ENCODE results near the gene ASPHD1. TPM values are rescaled to one million over a fixed set of nuclear protein-coding genes. Genes with fewer than 3 reads are reported as not detected.

The ASPHD1 gene
- total and polyA plus RNA-seq, 2 of the 4 experiments (the other 2 are of a cell fraction) = 4.1 to 14.5 TPM

DNA sequence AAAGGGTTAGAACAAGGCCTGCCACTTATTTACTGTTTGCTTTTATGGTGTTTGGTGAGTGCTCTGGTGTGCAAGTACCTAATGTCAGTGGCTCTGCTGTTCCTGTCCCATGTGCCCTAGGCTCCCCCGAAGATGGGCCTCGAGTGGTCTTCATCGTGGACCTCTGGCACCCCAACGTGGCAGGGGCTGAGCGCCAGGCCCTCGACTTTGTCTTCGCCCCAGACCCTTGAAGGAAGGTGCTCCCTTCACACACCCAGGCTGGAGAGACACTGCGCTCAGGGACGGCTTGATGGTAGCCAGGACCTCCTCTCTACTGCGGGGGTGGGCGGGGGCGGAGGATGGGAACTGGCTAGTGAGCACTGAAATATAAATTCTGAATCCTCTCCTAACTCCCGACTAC, 5.4 kb downstream of the ASPHD1 start:
- ChIA-PET CTCF (no interaction called here), POLR2A (ENCODE audit: unreplicated experiment) (no interaction called here)
- H3K18ac ChIP-seq (ENCODE audit: low read depth, low read length) = no peak overlapping the region
- ATAC-seq (ENCODE audit: low read depth) (no peak), DNase-seq (no peak)
- H3K4me3 ChIP-seq (ENCODE audit: insufficient read depth, low read depth, low read length) = no peak overlapping the region
- peaks cover 16% of the 10 kb centered on the region for H3K36me3 ChIP-seq (ENCODE audit: control insufficient read depth, insufficient read depth, low read length)
- WGBS, 2 experiments (ENCODE audit: extremely low coverage in 2 of 2, insufficient read length in 1 of 2) = 100% methylated on average over 1 of the region's 13 CpGs; no CpG with 5 or more reads in 1 of the 2 experiments
- H3K4ac ChIP-seq (ENCODE audit: low read depth, low read length) = no peak overlapping the region
- H2BK15ac ChIP-seq (ENCODE audit: low read depth, low read length) = no peak overlapping the region
- H3K14ac ChIP-seq (replicated peaks; ENCODE audit: low read depth, low read length) = no peak overlapping the region
- H3K79me1 ChIP-seq (ENCODE audit: low read depth in 1 of 2, low read length in 2 of 2) = peaks cover 13 to 40% of the 10 kb centered on the region in 2 experiments
- no peak overlapping the region for H2AK9ac ChIP-seq (replicated peaks; ENCODE audit: low read depth, low read length, poor library complexity)
- no peak overlapping the region for H3K23ac ChIP-seq (ENCODE audit: low read depth, low read length)
- in situ Hi-C loops (cut with MboI; ENCODE audit: low sequenced_read_pairs) (no loop called here), intact Hi-C loops (cut with micrococcal nuclease) (no loop called here), dilution Hi-C loops (cut with HindIII; ENCODE audit: low sequenced_read_pairs, unreplicated experiment) (no loop called here)
- H2AK5ac ChIP-seq (ENCODE audit: low read depth, low read length) = no peak overlapping the region
- no peak overlapping the region for H4K8ac ChIP-seq (ENCODE audit: low read depth in 2 of 2, low read length in 2 of 2)
- no peak overlapping the region for H4K91ac ChIP-seq (ENCODE audit: insufficient read depth, low read depth, low read length)
- H2AFZ ChIP-seq (replicated peaks; ENCODE audit: low read length, poor library complexity) = no peak overlapping the region
- peaks cover 7% of the 10 kb centered on the region for H4K20me1 ChIP-seq (ENCODE audit: insufficient read depth, low read length)
- H3K27me3 ChIP-seq (ENCODE audit: control insufficient read depth, insufficient read depth, low read length) = no peaks in the 10 kb centered on the region
- H3K4me1 ChIP-seq (ENCODE audit: control insufficient read depth, insufficient read depth, low read length) = peaks cover 9% of the 10 kb centered on the region
- no peak for TF ChIP-seq RAD21 (IDR thresholded peaks at IDR 0.05; ENCODE audit: low read length)
- TF ChIP-seq BHLHE40 (IDR thresholded peaks at IDR 0.05; ENCODE audit: low read depth, low read length) = no peak
- no peak for TF ChIP-seq SMC3 (IDR thresholded peaks at IDR 0.05; ENCODE audit: low read depth, low read length)
- TF ChIP-seq FOS (IDR thresholded peaks at IDR 0.05; ENCODE audit: low read depth, low read length) = no peak
- TF ChIP-seq, protein P1, sequence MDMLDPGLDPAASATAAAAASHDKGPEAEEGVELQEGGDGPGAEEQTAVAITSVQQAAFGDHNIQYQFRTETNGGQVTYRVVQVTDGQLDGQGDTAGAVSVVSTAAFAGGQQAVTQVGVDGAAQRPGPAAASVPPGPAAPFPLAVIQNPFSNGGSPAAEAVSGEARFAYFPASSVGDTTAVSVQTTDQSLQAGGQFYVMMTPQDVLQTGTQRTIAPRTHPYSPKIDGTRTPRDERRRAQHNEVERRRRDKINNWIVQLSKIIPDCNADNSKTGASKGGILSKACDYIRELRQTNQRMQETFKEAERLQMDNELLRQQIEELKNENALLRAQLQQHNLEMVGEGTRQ (IDR thresholded peaks at IDR 0.05; ENCODE audit: low read depth, low read length) = no peak
- TF ChIP-seq RCOR1 (IDR thresholded peaks at IDR 0.05; ENCODE audit: insufficient replicate concordance, low read length) = no peak
- TF ChIP-seq CEBPB (IDR thresholded peaks at IDR 0.05; ENCODE audit: low read depth, low read length) = no peak
- TF ChIP-seq POLR2A (IDR thresholded peaks at IDR 0.05; ENCODE audit: low read depth, low read length) = no peak
- no peak overlapping the region for H2BK5ac ChIP-seq (ENCODE audit: low read depth, low read length, poor library complexity, severe bottlenecking)
- no peak overlapping the region for H3K27ac ChIP-seq (ENCODE audit: insufficient read depth, low read length)
- H2BK20ac ChIP-seq (ENCODE audit: low read depth, low read length) = no peak overlapping the region
- no peak overlapping the region for H3K56ac ChIP-seq (ENCODE audit: extremely low read depth, insufficient read depth, low read length)
- no peak overlapping the region for H2BK120ac ChIP-seq (ENCODE audit: low read depth, low read length)
- no peak overlapping the region for H3K9ac ChIP-seq (ENCODE audit: low read depth, low read length)
- H3K4me2 ChIP-seq (ENCODE audit: low read depth, low read length) = no peak overlapping the region
- H3K9me1 ChIP-seq (ENCODE audit: insufficient read depth, low read length) = peaks cover 21% of the 10 kb centered on the region
- H4K5ac ChIP-seq (ENCODE audit: low read depth, low read length) = no peak overlapping the region
- no TSS peak for BruUV-seq (replicated peaks)
- no peaks in the 10 kb centered on the region for H3K9me3 ChIP-seq (ENCODE audit: control insufficient read depth, insufficient read depth, low read length)

Measured in IMR-90 (cell line).